BE2C (cell line): ENCODE measurements around the gene ANKRD2.

Source experiments
- DNase-seq: peaks from one replicate; pipeline ENCODE4 v3.0.0-alpha.2; 2020
- H3K27me3 ChIP-seq: fragments of 250-450 bp; sonication (Bioruptor Pico); 2 replicates; pipeline ENCODE4 v1.5.1; 2020; ENCODE audit warnings: mild to moderate bottlenecking
- H3K36me3 ChIP-seq: fragments of 250-450 bp; sonication (Bioruptor Pico); 2 replicates; pipeline ENCODE4 v1.5.1; 2020; ENCODE audit warnings: mild to moderate bottlenecking
- H3K4me1 ChIP-seq: fragments of 250-450 bp; sonication (Bioruptor Pico); 2 replicates; pipeline ENCODE4 v1.5.1; 2020
- H3K4me3 ChIP-seq: 2 replicates; pipeline ENCODE4 v1.5.1; 2011; ENCODE audit warnings: low read depth, low read length
- H3K9me3 ChIP-seq: fragments of 250-450 bp; sonication (Bioruptor Pico); 2 replicates; pipeline ENCODE4 v1.5.1; 2020
- TF ChIP-seq, protein P1 (sequence below): IDR thresholded peaks from 2 replicates; pipeline ENCODE4 v1.5.1; 2012; ENCODE audit warnings: mild to moderate bottlenecking, low read depth, low read length

ANKRD2 gene

DNA sequence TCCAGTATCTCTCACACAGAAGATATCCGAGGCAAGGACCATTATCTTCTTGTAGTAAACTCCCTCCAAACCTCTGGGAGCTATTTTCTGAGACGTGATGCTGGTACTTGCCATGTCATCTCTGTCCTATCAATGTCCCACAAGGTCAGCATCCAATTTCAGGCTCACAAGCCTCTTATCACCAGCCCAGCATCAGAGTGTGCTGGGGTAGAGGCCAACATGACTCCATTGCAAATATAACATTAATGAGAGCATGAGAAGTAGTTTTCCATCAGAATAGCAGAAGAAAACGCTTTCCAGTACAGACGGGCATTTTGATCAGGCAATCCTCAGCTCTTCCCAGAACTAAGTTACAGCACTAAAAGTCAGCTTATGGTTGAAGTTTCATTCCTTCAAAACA, 55.2 kb downstream of the ANKRD2 start:
- H3K4me3 ChIP-seq = no peak overlapping the region

DNA sequence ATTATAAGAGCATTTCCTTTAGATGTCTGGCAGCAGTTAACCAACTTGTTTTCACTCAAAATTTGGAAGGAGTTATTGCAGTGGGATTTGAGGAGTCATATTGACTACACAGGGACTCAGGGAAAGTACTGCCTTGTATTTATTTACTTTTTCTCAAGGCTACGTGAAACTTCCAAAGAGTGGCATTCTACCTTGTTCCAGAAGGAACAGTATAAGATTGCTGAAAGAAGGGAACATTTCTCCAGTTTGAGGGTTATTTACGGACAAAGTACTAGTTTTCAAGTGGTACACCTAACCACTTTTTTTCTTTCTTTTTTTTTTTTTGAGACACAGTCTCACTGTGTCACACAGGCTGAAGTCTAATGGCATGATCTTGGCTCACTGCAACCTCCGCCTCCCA, 55.6 kb downstream of the ANKRD2 start:
- TF ChIP-seq, protein P1, sequence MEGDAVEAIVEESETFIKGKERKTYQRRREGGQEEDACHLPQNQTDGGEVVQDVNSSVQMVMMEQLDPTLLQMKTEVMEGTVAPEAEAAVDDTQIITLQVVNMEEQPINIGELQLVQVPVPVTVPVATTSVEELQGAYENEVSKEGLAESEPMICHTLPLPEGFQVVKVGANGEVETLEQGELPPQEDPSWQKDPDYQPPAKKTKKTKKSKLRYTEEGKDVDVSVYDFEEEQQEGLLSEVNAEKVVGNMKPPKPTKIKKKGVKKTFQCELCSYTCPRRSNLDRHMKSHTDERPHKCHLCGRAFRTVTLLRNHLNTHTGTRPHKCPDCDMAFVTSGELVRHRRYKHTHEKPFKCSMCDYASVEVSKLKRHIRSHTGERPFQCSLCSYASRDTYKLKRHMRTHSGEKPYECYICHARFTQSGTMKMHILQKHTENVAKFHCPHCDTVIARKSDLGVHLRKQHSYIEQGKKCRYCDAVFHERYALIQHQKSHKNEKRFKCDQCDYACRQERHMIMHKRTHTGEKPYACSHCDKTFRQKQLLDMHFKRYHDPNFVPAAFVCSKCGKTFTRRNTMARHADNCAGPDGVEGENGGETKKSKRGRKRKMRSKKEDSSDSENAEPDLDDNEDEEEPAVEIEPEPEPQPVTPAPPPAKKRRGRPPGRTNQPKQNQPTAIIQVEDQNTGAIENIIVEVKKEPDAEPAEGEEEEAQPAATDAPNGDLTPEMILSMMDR = no peak

More for the DNA sequence above, 55.2 kb downstream of the ANKRD2 start:
- no peaks in the 10 kb centered on the region for H3K9me3 ChIP-seq
- no peaks in the 10 kb centered on the region for H3K4me1 ChIP-seq
- H3K36me3 ChIP-seq = no peaks in the 10 kb centered on the region
- no peaks in the 10 kb centered on the region for H3K27me3 ChIP-seq
- no peak for DNase-seq
- TF ChIP-seq, protein P1 = no peak

DNA sequence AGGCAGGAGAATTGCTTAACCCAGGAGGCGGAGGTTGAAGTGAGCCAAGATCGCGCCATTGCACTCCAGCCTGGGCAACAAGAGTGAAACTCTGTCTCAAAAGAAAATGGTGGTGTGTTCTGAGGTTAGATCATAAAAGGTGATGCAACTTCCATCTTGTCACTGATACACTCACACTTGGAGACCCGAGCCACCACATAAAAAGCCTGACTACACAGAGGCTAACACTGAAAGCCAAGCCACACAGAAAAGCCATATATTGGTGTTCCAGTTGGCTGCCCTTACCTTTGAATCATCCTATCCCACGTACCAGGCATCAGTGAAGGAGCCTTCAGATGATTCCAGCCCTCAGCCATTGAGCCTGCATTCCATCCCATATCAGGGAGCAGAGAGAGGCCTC, 56.7 kb downstream of the ANKRD2 start:
- no peaks in the 10 kb centered on the region for H3K36me3 ChIP-seq
- no peak for DNase-seq
- H3K4me1 ChIP-seq = no peaks in the 10 kb centered on the region
- H3K4me3 ChIP-seq = no peak overlapping the region
- no peaks in the 10 kb centered on the region for H3K9me3 ChIP-seq
- TF ChIP-seq, protein P1 = no peak
- no peaks in the 10 kb centered on the region for H3K27me3 ChIP-seq

More for the DNA sequence above, 55.6 kb downstream of the ANKRD2 start:
- no peaks in the 10 kb centered on the region for H3K4me1 ChIP-seq
- no peaks in the 10 kb centered on the region for H3K27me3 ChIP-seq
- DNase-seq = no peak
- H3K4me3 ChIP-seq = no peak overlapping the region
- H3K9me3 ChIP-seq = no peaks in the 10 kb centered on the region
- H3K36me3 ChIP-seq = no peaks in the 10 kb centered on the region

DNA sequence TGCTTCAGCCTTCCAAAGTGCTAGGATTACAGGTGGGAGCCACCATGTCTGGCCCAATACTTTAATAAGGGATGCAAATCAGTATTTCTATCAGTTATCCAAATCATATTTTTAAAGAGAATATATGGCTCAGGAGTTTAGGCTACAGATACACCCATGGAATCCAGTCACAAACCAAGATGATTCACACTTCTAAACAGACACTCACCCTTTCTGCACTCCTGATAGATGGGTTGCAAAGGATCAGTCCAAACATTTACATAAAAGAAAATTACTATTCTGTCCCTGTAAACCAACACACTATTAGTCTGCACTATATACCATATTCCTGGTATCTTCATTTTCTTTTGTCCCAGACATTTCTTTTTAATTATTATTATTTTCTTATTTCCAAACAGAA, 58.5 kb downstream of the ANKRD2 start:
- no peak for DNase-seq
- TF ChIP-seq, protein P1 = no peak
- H3K9me3 ChIP-seq = no peaks in the 10 kb centered on the region

DNA sequence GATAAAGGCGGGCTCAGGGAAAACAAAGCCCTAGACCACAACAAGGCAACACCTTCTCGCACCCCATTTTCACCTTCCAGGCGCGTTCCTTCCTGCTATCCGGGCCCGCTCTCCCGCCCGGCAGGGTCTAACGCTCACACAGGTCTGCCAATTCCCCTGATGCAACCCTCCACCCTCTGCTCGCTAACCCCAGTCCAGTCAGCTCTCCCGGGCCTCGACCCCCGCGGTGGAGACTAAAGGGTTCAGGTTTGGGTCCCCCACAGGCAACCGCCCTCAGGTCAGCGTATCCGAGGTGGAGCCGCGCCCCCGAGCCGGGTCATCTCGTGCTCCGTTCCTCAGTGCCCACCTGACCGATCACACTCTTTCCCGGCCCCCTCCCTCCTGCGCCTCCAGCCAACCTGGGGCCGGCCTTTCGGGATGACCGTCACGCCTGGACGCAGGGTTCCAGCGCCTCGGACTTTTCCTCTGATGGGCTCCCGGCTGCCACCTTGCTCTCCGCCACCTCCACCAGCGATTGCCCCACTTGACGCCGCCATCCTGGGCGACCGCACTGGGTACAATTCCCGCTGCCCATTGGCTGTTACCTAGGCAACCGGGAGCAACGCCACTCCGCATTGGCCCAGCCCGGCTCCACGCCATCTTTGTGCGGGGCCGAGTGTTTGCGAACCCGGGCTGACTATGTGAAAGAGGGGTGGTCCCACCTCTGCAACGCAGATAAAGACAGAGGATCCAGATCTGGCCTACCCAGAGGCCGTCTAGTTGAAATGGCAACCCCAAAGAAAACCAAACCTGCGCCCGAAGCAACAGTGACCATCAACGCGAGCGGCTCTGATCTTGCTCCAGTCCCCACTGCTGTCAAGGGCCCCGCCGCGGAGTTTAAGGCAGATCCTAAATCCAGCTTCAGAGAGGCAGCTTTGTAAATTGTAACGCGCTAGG, 60.6 kb downstream of the ANKRD2 start, which contains the start of gene MORN4:
Gene MORN4, minus strand, starts transcription at position 552 of the 936 bp plus-strand sequence. CDS start 13,847 bp downstream, outside the sequence.
- TF ChIP-seq, protein P1 = no peak
- Histone ChIP-seq H3K4me1 (no peaks in the 10 kb centered on the region), H3K4me3 (peak within 1 kb of the TSS; percentile 86), H3K27me3 (no peaks in the 10 kb centered on the region), H3K36me3 (no peaks in the 10 kb centered on the region), H3K9me3 (no peaks in the 10 kb centered on the region)
- DNase-seq = peak; percentile 94

More for the DNA sequence above, 58.5 kb downstream of the ANKRD2 start:
- no peak overlapping the region for H3K4me3 ChIP-seq
- H3K36me3 ChIP-seq = no peaks in the 10 kb centered on the region
- H3K4me1 ChIP-seq = no peaks in the 10 kb centered on the region
- no peaks in the 10 kb centered on the region for H3K27me3 ChIP-seq
